Ureter (tissue), 1 donor: ENCODE results near the gene PLEK2. TPM values are rescaled to one million over a fixed set of nuclear protein-coding genes. Genes with fewer than 3 reads are reported as not detected.
A peak's percentile ranks its signal among the peaks of the same experiment; 100 is the strongest.
"Not testable (repeated sequence)": the region's sequence is repeated elsewhere in the genome, so short reads cannot be mapped to it uniquely, and the experiment has no call there.

ENCODE experiments used
- DNase-seq: peaks from one replicate; pipeline ENCODE4 v3.0.0-alpha.2; 2020; ENCODE audit warnings: low spot score
- total RNA-seq: library from RNA; stranded (reverse); gene quantifications from one replicate; pipeline ENCODE4 v1.2.4, GENCODE V29; 2023
- donor health status: DM: yes; HTN: yes; CAD: no.

PLEK2 gene
- total RNA-seq, 1 donor from 2014 or later = 21.7 TPM

GRCh38 chr14:67429510-67430205, 17.7 kb upstream of the PLEK2 start:
- no peak for DNase-seq

- no peak for DNase-seq
These were observed 16.6 kb upstream of the PLEK2 start for GRCh38 chr14:67428501-67429031.

DNA sequence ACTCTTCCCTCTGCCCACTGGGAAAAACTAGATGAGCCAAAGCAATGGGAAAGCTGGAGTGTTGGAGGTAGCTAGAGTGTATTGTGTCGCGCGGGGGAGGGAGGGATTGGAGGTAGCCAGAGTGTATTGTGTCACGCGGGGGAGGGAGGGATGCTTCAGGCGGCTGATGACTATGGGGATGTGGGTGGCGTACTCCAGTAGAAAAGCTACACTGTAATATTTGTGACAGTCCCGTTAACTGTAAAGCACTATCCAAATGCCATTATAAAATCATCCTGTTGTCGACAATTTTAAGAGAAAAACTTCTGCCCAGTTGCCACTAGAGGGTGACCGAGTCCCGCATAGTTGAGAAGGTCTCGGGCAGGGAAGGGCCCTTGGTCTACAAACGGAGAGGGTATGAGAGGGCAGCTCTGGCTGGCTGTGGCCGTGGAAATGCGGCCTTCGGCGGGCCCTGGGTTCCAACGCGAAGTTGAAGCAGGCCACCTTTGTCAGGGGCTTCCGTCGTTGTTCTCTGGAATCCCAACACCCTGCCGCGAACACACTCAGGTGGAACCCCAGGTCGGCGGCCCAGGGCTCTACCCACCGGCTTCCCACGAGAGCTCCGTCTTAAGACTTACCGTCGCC, 15.1 kb upstream of the PLEK2 start:
- peak; percentile 87 for DNase-seq

DNA sequence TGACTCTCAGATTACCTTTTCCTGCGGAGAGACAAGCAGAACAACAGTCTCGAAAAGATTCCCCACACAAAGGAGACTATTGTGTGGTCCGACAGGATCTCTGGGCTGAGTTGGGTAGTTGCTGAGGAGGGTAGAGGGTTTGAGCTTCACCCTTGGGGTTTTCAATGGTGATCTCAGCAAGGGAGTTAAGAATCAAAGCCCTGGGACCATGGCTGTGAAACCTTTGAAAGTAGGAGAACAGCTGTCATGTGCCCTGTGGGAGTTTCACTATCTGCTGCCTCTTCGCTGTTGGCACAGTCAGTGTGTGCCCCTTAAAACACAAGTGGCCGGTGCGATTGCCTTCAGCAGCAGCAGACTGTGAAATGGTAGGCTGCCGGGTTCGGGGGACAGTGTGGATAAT, 14.2 kb upstream of the PLEK2 start:
- DNase-seq = no peak

- no peak for DNase-seq
These were observed 13.6 kb upstream of the PLEK2 start for GRCh38 chr14:67425608-67426007.

GRCh38 chr14:67424539-67424938, 12.6 kb upstream of the PLEK2 start:
- DNase-seq = no peak

DNA sequence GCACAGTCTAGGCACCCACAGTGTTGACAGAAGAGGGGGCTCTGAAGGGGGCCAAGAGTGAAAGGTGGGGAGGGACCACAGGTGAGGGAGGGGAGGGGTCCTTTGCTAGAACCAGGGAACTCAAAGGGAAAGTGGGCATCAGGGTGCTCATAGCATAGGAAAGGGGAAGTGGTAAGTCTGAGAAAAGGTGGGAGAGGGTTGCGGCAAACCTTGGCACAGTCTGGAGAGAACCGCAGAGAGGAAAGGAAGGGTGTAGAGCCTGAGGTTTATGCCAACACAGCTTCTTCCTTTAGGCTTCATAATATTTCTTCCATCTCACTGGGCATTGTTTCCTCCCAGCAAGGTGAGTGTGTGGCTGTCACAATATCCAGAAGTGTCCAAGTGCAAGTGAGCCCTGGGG, 11.5 kb upstream of the PLEK2 start:
- no peak for DNase-seq

DNA sequence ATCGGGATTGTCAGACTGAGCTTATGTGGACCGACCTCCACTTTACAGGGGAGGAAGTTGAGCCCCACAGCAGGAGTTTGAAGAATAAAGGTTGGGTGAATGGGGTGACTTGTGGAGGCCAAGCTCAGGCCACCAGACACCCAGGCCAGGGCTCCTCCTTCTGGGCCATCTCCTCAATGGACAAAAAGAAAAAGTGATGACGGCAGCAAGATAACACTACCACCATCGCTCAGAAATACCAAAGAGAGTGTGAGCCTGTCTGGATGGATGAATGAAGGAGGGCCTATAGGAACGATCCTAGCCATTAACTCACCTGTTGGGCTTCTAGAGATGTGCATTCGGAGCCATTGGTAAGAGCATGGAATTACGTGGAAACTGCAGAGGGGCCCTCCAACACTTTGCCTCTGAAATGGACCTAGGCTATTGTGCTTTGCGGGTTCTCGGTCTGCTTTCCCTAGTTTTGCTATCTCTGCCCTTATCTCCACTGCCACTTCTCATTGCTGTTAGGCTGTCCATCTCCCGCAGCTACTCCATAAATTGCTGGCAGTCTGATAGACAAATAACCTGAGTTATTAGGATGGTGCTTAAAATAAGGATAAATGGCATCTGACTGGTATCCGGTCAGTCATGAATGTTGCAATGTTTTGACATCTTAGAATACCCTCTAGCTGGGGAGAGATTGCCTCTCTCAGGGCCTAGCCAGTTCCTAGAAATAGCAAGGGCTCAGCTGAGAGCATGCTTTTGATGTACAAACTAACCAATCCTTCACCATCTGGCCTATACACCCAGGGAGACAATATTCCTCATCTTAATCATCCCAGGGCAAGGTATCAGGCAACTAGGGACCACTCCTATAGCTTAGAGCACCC, 9.6 kb upstream of the PLEK2 start:
- DNase-seq = no peak

GRCh38 chr14:67420102-67420739, 8.3 kb upstream of the PLEK2 start:
- DNase-seq = no peak

- no peak for DNase-seq
These were observed 6.6 kb upstream of the PLEK2 start for GRCh38 chr14:67418401-67419191.

DNA sequence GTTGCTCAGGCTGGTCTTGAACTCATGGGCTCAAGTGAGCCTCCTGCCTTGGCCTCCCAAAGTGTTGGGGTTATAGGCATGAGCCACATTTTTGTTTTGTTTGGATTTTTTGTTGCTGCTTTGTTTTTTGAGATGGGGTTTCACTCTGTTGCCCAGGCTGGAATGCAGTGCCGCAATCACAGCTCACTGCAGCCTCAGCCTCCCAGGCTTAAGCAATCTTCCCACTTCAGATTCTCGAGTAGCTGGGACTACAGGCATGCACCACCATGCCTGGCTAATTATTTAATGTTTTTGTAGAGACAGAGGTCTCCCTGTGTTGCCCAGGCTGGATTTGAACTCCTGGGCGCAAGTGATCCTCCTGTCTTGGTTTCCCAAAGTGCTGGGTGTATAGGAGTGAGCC, 5.7 kb upstream of the PLEK2 start:
- no peak for DNase-seq

DNA sequence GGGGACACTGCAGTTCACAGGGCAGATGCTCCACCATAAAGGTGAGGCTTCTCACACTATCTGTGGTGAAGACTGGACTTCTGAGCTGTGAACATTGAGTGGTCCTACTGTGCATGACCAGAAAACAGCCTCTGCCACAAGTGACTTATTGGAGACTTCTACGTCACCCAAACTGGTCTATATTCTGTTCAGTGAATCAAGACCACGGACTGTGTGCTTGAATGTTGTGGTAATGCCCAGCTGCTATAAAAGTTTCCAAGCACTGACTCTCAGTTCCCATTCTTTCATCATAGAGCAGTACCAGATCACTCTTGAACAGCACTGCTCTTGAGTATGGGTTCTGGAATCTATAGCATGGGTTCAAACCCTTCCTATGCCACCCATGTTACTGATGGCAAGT, 4.8 kb upstream of the PLEK2 start:
- DNase-seq = no peak

- no peak for DNase-seq
These were observed 4.1 kb upstream of the PLEK2 start for GRCh38 chr14:67416085-67416484.

DNA sequence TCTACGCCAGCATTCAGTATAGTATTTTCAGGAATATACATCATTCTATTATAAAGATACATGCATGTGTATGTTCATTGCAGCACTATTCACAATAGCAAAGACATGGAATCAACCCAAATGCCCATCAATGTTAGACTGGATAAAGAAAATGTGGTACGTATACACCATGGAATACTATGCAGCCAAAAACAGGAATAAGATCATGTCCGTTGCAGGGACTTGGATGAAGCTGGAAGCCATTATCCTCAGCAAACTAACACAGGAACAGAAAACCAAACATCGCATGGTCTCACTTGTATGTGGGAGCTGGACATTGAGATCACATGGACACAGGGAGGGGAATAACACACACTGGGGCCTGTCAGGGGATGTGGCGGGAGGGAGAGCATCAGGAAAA, 3.6 kb upstream of the PLEK2 start:
- DNase-seq = not testable (repeated sequence)

- DNase-seq = no peak
These were observed 2.1 kb upstream of the PLEK2 start for GRCh38 chr14:67413806-67414769.

DNA sequence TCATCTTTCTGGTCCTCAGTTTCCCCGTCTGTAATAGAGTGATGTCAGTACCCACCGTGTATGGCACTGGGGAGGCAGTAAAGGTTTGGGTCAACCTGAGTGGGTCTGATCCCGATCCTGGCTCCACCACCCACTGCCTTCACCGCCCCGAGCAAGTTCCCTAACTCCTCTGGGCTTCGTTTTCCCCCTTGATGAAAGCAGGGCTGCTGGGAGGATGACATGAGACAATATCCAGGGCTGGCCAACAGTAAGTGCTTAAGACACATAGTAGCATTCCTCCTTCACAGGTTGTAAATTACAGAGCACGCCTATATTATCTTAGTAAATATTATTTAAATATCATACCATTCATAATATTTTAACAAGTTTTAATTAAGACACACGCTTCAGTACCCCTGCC, 595 bp downstream of the PLEK2 start:
- no peak for DNase-seq

- DNase-seq = no peak
These were observed 1.7 kb downstream of the PLEK2 start for GRCh38 chr14:67410313-67410712.

GRCh38 chr14:67409461-67409860, 2.5 kb downstream of the PLEK2 start:
- DNase-seq = no peak

DNA sequence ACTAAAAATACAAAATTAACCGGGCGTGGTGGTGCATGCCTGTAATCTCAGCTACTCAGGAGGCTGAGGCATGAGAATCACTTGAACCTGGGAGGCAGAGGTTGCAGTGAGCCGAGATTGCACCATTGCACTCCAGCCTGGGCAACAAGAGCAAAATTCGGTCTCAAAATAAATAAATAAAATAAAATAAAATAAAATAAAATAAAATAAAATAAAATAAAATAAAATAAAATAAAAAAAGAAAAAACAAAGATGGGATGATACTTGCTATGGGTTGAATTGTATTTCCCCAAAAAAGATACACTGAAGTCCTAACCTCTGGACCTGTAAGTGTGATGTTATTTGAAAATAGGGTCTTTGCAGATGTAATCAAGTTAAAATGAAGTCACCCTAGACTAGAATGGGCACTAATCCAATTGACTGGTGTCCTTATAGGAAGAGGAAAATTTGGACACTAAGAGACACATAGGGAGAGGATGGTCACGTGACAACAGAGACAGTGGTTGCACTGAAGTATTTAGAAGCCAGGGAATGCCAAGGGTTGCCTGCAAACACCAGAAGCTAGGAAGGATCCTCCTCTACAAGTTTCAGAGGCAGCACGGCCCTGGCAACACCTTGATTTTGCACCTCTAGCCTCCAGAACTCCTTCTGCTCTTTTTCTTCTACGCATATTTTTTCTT, 3.7 kb downstream of the PLEK2 start:
- DNase-seq = not testable (repeated sequence)
